ENCODE measurements around the gene ZSWIM6.

The ZSWIM6 gene

DNA sequence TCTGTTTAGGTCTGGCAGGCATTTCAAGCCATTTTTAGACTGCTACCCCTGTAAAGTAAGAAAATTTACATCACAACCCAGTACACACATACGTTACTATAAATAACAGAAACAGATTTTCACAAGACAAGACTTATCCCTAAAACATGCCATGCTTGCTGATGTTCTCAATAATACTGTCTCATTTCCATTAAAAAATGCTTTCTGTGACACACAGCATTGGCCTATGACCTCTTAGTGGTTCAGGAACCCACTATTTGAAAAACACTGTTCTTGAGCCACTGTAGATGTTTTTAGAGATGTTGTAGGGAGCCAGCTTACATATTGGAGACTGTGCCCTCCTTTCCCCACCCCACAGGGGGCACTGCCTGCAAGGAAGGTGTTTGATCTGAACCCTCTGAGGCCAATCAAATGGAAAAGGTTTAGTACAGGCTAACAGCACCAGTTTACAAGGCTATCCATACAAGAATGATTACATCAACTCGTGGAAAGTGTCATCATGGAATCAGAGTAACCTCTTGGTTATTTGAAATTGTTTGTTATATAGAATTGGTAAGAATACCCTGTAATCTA, 30.8 kb downstream of the ZSWIM6 start:
- Histone ChIP-seq H3K9ac (ENCODE audit: low read length) (no peak overlapping the region), H3K36me3 (ENCODE audit: insufficient read depth, low read length) (no peaks in the 10 kb centered on the region), H3K79me2 (ENCODE audit: insufficient read depth, low read length) (no peaks in the 10 kb centered on the region), H2AFZ (ENCODE audit: low read length) (no peak overlapping the region), H3K27ac (ENCODE audit: low read depth, low read length, poor library complexity, severe bottlenecking) (no peak overlapping the region), H3K4me3 (ENCODE audit: low read depth, low read length, poor library complexity, severe bottlenecking) (no peak overlapping the region), H3K4me2 (ENCODE audit: low read length) (no peak overlapping the region), H4K20me1 (ENCODE audit: insufficient read depth, low read length) (no peaks in the 10 kb centered on the region; the same call in 1 of the 2 replicates), H3K4me1 (ENCODE audit: insufficient read depth, low read length, severe bottlenecking) (no peaks in the 10 kb centered on the region), H3K27me3 (ENCODE audit: insufficient read depth, low read length) (no peaks in the 10 kb centered on the region), H3K9me3 (ENCODE audit: low read length) (peaks cover 5% of the 10 kb centered on the region; the same call in 1 of the 2 replicates), H3F3A (ENCODE audit: insufficient read depth, low read length) (no peaks in the 10 kb centered on the region), H3K9me2 (ENCODE audit: low read depth, low read length) (no peaks in the 10 kb centered on the region)
- TF ChIP-seq EZH2 (IDR thresholded peaks at IDR 0.05; ENCODE audit: borderline replicate concordance, low read length) = no peak
- TF ChIP-seq, protein P1, sequence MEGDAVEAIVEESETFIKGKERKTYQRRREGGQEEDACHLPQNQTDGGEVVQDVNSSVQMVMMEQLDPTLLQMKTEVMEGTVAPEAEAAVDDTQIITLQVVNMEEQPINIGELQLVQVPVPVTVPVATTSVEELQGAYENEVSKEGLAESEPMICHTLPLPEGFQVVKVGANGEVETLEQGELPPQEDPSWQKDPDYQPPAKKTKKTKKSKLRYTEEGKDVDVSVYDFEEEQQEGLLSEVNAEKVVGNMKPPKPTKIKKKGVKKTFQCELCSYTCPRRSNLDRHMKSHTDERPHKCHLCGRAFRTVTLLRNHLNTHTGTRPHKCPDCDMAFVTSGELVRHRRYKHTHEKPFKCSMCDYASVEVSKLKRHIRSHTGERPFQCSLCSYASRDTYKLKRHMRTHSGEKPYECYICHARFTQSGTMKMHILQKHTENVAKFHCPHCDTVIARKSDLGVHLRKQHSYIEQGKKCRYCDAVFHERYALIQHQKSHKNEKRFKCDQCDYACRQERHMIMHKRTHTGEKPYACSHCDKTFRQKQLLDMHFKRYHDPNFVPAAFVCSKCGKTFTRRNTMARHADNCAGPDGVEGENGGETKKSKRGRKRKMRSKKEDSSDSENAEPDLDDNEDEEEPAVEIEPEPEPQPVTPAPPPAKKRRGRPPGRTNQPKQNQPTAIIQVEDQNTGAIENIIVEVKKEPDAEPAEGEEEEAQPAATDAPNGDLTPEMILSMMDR (IDR thresholded peaks at IDR 0.05; ENCODE audit: low read length) = peak; percentile 23; the same call in 1 of the 2 replicates

DNA sequence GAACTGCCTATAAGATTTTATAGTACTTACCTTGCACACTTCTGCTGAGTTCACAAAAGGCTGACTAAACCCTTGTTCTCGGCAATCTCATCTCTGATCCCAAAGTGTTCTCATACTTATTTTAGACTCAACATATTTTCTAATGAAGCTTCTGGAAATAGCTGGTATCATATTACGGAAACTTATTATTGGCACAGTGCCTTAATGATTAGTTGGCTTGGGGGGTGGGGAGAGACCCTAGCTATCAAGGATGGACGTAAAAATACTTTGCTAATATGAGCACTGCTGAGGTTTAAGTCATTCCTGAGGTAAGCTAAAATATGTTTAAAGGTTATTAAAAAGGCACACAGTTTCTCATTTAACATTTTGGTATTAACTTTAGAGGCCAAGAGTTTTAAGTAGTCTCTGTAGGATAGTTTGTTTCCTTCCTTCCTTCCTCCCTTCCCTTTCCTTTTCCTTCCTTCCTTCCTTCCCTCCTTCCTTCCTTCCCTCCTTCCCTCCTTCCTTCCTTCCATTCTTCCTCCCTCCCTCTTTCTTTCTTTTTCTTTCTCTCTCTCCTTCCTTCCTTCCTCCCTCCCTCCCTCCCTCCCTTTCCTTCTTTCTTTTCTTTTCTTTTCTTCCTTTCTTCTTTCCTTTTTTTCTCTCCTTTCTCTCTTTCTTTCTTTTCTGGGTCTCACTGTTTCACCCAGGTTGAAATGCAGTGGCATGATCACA, 31.5 kb downstream of the ZSWIM6 start:
- no peak overlapping the region for H3K4me2 ChIP-seq (ENCODE audit: low read length)
- H3F3A ChIP-seq (ENCODE audit: insufficient read depth, low read length) = no peaks in the 10 kb centered on the region
- no peaks in the 10 kb centered on the region for H3K9me2 ChIP-seq (ENCODE audit: low read depth, low read length)
- no peaks in the 10 kb centered on the region for H3K36me3 ChIP-seq (ENCODE audit: insufficient read depth, low read length)
- no peaks in the 10 kb centered on the region for H3K9me3 ChIP-seq (ENCODE audit: low read length)
- no peak overlapping the region for H3K4me3 ChIP-seq (ENCODE audit: low read depth, low read length, poor library complexity, severe bottlenecking)
- H3K27me3 ChIP-seq (ENCODE audit: insufficient read depth, low read length) = no peaks in the 10 kb centered on the region
- no peak for TF ChIP-seq EZH2 (IDR thresholded peaks at IDR 0.05; ENCODE audit: borderline replicate concordance, low read length)
- TF ChIP-seq, protein P1 (IDR thresholded peaks at IDR 0.05; ENCODE audit: low read length) = no peak
- H4K20me1 ChIP-seq (ENCODE audit: insufficient read depth, low read length) = no peaks in the 10 kb centered on the region; the same call in 1 of the 2 replicates
- no peak overlapping the region for H2AFZ ChIP-seq (ENCODE audit: low read length)
- no peak overlapping the region for H3K27ac ChIP-seq (ENCODE audit: low read depth, low read length, poor library complexity, severe bottlenecking)
- no peak overlapping the region for H3K9ac ChIP-seq (ENCODE audit: low read length)
- H3K79me2 ChIP-seq (ENCODE audit: insufficient read depth, low read length) = no peaks in the 10 kb centered on the region
- H3K4me1 ChIP-seq (ENCODE audit: insufficient read depth, low read length, severe bottlenecking) = no peaks in the 10 kb centered on the region

DNA sequence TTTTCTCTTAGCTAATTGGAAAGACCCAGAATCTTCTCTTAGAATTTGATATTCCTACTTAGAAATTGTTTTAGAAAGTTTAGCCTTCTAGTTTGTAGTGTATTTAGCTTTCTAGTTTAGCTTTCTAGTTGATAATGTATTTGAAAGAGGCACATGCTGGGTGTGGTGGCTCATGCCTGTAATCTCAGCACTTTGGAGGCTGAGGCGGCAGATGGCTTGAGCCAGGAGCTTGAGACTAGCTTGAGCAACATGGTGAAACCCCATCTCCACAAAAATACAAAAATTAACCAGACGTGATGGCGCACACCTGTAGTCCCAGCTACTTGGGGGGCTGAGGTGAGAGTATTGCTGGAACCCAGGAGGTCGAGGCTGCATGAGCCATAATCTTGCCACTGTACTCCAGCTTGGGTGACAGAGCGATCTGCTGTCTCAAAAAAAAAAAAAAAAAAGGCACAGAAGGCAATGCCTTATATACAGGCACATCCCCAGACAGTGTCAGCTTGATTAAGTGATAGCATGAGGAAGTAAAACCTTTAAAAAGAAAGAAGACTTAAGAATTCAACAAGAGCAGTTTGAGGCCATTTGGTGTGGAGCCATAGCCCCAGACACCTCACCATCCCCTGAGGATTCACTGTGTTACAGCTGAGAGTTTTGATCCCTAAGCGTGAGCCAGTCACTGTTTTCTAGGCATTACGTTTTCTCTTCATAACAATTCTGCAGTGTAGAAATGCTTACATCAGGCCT, 34.6 kb downstream of the ZSWIM6 start:
- H3K9me2 ChIP-seq (ENCODE audit: low read depth, low read length) = no peaks in the 10 kb centered on the region
- H3K27ac ChIP-seq (ENCODE audit: low read depth, low read length, poor library complexity, severe bottlenecking) = no peak overlapping the region
- no peak overlapping the region for H2AFZ ChIP-seq (ENCODE audit: low read length)
- no peaks in the 10 kb centered on the region for H3K27me3 ChIP-seq (ENCODE audit: insufficient read depth, low read length)
- H3K4me1 ChIP-seq (ENCODE audit: insufficient read depth, low read length, severe bottlenecking) = no peaks in the 10 kb centered on the region
- no peaks in the 10 kb centered on the region for H3F3A ChIP-seq (ENCODE audit: insufficient read depth, low read length)
- H3K4me2 ChIP-seq (ENCODE audit: low read length) = no peak overlapping the region
- no peaks in the 10 kb centered on the region for H3K9me3 ChIP-seq (ENCODE audit: low read length)
- no peak overlapping the region for H3K4me3 ChIP-seq (ENCODE audit: low read depth, low read length, poor library complexity, severe bottlenecking)
- H3K9ac ChIP-seq (ENCODE audit: low read length) = no peak overlapping the region
- no peaks in the 10 kb centered on the region; the same call in 1 of the 2 replicates for H4K20me1 ChIP-seq (ENCODE audit: insufficient read depth, low read length)
- TF ChIP-seq, protein P1 (IDR thresholded peaks at IDR 0.05; ENCODE audit: low read length) = no peak
- TF ChIP-seq EZH2 (IDR thresholded peaks at IDR 0.05; ENCODE audit: borderline replicate concordance, low read length) = no peak
- no peaks in the 10 kb centered on the region for H3K36me3 ChIP-seq (ENCODE audit: insufficient read depth, low read length)
- H3K79me2 ChIP-seq (ENCODE audit: insufficient read depth, low read length) = no peaks in the 10 kb centered on the region
